Pulmonary artery endothelial cell (primary cell): ENCODE results near the gene AGPAT1. TPM values are rescaled to one million over a fixed set of nuclear protein-coding genes. Genes with fewer than 3 reads are reported as not detected.
"Not testable (repeated sequence)": the region's sequence is repeated elsewhere in the genome, so short reads cannot be mapped to it uniquely, and the experiment has no call there.

Source experiments
- DNase-seq: peaks from one replicate; pipeline ENCODE4 v3.0.0-alpha.2; 2011; ENCODE audit warnings: low read depth, low spot score
- total RNA-seq: library from RNA; depleted of rRNA; stranded (reverse); fragments of >200 nt; gene quantifications from 2 replicates; pipeline ENCODE4 v1.2.3, GENCODE V29; 2014

AGPAT1 gene
- total RNA-seq, 1 donor from 2014 or later, result 8.3 TPM

DNA sequence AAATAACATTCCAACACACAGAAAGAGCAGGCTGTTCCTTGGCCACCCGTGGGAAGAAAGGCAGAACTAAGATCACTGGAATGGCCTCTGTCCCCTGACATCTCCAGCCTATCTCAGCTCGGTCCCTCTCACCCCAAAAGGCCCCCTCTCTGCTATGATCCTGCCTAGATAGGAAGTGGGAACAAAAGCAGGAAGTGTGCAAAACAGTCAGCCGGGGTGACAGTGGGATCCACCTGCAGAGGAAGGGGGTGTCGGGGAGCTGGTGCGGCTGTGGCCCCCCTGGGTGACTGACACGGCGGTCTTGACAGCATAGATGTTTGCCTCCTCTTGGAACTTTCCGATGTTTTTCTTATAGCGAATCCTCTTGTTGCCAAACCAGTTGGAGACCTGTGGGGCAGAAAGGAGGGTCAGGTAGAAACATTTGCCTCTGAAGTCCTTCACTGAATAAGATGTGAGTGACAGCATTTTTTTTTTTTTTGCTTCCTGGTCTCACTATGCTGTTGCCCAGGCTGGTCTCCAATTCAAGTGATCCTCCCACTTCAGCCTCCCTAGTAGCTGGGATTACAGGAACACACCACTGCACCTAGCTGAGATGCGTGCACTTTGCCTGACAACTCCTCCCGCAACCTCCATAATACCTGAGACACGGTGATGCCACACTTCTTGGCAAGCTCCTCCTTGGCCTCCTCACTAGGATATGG lies 11.3 kb upstream of the AGPAT1 start:
- DNase-seq, result no peak

DNA sequence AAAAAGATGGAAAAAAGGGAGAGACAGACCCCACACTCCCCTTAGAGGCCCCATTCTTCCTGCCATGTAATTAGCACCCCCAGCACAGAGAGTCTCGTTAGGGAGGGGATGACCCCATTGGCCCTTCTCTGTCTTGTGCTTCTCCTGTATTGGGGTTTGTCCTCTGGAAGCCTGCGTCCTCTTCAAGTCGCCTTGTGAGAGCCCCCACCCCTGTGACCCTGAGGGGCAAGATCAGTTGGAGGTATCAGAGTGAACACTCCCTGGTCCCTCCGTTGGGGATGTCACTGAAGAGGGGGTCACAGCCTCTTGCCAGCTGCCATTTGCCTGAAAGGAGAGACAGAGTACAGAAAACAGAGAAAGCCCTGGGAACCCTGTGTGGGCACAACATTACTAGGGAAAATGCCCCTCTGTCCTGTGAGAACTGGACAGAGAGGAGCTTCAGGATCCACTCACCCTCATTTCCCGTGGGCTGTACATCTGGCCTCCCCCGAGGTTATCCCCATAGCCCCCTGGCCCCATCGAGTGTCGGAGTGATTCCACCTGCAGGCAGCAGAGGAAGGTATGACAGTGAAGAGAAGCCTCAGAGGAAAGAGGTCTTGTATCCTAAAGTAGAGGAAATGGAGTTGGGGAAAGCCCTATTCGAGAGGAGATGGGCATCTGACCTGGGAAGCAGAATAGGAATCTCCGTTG lies 10.4 kb upstream of the AGPAT1 start:
- not testable (repeated sequence) for DNase-seq

DNA sequence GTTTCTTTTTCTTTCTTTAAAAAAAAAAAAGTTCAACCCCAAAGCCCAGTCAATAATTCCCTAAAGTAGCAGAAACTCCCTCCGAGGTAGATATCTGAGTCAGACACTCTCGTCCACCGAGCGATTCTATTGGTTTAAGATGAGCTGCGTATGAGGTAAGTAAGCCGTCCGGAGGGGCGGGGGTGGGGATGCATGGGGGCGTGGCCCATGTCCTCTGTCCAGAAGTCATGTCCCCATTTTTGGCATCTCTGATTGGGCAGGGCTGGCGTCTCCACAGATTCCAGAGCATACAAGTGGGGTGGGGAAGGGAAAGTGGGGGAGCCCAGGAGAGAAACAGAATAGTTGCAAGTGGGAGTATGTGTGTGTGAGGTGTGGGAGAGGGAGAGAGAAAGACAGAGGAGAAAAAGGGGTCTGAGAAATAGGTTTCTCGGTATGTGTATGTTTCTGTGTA lies 9.8 kb upstream of the AGPAT1 start:
- not testable (repeated sequence) for DNase-seq

DNA sequence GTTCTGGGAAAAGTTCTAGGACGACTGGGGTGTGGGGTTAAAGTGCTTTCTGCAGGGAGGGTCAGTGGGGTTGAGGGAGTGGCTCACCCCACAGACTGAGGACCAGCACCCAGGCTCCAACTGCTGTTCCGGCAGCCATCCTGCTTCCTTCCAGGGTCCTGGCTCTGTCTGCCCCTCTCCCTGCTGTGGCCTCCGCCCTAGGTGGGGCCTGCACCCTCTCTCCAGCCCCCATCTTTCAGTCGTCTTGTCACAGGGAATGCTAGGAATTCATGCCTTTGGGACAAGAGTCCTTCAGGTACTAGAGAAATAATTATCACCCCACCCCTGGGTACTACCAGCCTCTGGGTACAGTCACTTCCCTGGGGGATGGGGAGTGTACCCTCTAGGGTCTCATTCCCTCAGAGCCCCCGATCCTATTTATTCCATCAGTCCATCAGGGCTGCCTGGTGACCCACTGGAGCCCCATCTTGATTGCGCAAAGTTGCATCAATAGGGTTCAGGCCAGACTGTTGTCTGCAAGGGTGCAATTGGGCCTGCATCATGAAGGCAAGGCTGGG lies 8.3 kb upstream of the AGPAT1 start, which contains the start of gene AGER:
Gene AGER, minus strand, starts transcription at position 170 of the 557 bp plus-strand sequence. Its CDS starts 31 bp downstream, at position 139.
- DNase-seq, result no peak

DNA sequence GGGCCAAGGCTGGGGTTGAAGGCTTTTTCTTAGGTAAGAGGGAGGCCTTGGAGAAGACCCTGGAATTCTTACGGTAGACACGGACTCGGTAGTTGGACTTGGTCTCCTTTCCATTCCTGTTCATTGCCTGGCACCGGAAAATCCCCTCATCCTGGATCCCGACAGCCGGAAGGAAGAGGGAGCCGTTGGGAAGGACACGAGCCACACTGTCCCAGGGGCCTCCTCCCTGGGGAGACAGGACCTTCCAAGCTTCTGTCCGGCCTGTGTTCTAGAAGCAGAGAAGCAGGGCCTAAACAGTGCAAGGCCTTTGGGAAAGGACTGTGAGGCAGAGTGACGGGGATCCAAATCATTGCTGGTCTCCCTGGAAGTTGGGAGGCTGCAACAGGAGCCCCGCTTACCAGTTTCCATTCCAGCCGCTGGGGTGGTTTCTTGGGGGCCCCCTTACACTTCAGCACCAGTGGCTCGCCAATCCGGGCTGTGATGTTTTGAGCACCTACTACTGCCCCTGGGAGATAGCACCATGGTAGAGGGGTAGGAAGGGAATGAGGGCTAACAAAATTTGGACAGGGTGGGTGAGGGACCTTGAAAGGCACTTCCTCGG lies 7.7 kb upstream of the AGPAT1 start:
- no peak for DNase-seq

DNA sequence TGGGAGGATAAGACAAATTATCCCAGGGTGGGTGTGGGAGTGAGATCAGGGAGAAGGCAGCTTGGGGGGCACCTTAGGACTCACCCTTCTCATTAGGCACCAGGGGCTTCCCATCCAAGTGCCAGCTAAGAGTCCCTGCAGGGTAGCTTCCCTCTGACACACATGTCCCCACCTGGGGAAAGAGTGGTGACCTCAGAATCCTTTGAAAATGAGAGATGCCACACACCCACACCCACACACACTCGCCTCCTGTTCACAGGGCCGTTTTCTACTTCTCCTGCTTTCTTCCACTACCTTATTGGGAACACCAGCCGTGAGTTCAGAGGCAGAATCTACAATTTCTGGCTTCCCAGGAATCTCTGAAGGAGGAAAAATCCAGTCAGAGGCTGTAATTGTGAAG lies 7.1 kb upstream of the AGPAT1 start:
- no peak for DNase-seq

DNA sequence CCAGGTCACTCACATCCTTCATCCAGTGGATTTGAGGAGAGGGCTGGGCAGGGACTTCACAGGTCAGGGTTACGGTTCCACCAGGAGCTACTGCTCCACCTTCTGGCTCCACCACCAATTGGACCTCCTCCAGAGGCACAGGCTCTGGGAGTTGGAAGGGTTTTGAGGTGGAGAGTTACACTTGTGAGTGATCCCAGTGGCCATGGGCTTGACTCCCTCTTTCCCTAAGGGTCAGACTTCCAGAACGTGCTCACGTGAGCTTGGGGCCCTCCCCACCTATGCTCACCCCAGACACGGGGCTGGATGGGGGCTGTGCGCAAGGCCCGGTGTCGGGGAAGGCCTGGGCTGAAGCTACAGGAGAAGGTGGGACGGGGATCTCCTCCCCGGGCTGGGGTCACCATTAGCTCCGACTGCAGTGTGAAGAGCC lies 6.7 kb upstream of the AGPAT1 start:
- DNase-seq, result no peak

DNA sequence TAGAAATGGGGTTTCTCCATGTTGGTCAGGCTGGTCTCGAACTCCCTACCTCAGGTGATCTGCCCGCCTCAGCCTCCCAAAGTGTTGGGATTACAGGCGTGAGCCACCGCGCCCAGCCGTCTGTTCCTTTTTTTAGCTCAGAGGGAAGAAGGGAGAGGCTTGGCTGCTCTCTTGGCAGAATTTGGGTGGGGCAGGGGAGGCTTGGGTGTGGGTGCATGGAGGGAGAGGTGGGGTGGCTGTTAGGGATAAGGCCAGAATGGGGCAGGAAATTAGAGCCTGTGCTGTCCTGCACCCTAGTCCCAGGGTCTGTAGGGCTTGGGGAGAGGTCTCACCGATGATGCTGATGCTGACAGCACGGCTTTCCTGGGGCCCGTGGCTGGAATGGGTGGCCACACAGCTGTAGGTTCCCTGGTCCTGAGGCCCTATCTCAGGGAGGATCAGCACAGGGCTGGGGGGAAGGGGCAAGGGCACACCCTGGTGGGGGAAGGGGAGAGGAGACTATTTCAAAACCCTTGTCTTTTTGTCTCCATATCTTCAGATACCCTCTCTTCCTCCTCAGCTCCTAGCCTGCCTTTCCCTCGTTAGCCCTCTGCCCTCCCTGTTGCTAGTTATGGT lies 6.1 kb upstream of the AGPAT1 start:
- no peak for DNase-seq

DNA sequence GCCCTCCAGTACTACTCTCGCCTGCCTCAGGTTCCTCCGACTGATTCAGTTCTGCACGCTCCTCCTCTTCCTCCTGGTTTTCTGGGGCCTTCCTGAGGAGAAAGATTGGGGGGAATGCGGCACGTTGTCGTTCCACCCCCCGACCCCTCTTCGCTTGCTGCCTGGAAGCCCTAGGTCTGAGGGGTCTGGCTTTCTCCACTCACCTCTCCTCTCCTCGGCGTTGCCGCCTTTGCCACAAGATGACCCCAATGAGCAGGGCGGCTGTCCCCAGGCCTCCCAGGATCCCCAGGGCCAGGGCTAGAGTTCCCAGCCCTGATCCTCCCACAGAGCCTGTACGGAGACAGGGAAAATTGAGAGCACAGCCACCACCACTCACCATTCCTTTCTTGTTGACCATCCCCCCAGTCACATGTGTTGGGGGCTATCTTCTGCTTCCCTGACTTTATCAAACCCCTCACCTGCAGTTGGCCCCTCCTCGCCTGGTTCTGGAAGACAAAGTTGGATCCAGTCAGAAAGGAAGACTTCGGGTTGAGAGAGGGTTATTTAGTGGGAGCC lies 5.3 kb upstream of the AGPAT1 start:
- DNase-seq, result no peak

DNA sequence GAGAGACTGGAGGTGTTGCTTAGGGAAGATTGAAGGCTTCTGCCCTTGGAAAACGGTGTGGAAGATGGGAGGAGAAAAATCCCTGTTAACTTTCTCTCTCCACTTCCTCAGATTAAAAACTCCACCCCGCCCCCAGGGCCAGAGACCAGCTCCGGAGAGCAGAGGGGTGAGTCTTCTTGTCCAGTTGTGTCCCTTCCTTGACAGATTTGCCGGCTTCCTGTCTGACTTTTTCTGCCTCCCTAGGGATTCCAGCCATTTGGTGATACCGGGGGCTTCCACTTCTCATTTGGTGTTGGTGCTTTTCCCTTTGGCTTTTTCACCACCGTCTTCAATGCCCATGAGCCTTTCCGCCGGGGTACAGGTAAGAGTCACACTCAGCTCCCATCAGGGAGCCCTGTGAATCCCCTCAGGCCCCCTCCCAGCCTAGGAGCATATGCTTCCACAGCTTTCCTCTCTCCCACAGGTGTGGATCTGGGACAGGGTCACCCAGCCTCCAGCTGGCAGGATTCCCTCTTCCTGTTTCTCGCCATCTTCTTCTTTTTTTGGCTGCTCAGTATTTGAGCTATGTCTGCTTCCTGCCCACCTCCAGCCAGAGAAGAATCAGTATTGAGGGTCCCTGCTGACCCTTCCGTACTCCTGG lies 4.0 kb upstream of the AGPAT1 start:
- DNase-seq, result no peak

DNA sequence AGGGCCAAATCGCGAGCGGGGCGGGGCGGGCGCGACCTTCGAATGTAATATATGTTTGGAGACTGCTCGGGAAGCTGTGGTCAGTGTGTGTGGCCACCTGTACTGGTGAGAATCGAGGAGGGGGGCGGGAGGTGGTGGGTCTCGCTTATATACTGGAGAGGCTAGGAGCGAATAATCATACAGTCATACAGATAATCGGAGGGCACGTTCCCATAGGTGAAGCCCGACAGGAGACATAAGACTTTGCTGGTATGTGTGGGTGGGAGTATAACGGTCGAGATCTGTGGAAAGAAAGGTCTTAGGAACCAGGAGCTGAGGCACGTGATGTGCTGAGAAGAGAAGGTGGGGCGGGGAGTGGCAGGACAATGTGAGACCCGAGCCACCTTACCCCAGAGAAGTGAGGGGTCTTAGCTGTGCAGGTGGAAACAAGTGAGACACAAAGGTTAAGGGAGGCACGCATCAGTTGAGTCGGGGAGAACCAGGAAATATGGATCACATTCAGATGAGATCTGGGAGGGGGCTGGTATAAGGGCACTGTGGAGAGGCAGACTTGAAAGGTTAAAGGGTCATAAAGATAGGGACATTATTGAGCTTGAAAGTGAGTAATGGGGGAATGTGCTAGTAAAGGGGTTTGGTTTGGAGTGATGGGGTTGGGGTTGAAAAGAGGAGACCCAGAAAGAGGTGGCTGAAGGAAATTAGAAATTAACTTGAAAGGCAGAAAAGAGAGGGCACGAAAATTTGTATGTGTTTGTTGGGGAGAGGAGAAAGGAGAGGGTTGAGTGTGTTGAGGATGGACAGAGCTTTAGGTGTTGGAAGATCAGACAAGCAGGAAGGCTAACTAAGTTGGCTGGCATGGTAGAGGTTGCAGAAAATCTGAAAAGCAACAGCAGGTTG lies 2.9 kb upstream of the AGPAT1 start:
- DNase-seq, result no peak

DNA sequence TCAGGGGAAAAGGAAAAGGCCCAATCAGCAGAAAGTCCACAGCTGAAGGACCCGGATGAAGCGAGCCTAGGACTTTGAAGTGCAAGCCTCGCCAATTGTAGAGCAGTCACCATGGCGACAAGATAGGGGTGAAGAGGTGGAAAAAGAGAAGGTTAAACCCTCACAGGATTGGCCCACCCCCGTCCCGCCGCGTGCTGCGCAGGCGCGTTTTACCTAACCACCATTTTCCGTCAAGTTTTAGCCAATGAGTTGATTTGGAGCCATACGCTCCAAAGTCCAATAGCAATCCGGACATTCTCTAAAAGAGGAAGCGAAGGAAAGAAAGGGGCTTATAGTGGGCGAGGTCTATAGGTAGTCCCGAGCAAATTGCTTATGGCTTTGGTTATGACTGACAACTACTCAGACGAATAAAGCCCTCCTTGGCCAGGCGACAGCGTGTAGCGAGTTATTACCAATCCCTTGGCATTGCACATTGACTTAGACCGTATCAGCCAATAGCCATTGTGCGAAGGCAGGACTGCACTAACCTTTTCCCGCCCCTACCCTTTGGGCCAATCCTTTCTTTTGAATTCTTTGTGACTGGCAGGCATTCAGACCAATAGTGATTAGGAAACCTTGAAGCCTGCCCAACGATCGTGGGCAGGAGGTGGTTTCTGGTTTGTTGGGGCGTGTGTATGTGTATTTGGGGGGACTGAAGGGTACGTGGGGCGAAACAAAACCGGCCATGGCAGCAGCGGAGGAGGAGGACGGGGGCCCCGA lies 2.1 kb upstream of the AGPAT1 start, which contains the start of gene RNF5:
Gene RNF5, plus strand, starts transcription at position 618 of the 759 bp plus-strand sequence. Its CDS starts 107 bp downstream, at position 725.
- DNase-seq, result peak; percentile 100

DNA sequence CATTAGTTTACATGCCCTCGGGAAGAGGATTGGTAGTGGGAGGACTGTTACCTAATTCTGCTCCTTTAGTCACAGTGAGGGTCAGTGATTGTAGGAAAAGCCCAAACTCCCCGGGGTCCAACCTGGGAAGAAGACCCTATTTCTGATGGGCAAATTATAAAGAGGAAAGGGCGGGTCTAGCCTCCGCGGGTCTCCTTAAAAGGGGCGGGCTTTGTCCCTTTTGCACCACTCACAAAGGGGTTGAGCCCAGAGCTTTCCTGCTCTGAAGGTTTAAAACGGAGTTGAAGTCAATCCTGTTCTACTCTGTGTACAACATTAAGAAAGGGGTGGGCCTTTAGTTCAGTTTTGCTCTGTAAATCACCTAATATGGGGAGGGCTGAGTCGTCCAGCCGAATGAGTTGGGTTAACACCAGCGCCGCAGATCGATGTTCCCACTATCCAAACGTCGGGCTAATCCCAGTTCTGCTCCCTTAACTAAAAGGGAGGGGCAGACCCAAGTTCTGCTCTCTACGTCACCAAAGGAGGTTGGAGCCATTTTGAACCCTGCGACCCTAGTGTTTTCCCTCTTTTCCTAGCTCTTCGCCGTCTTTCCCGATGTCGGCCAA lies 1.4 kb upstream of the AGPAT1 start:
- no peak for DNase-seq

DNA sequence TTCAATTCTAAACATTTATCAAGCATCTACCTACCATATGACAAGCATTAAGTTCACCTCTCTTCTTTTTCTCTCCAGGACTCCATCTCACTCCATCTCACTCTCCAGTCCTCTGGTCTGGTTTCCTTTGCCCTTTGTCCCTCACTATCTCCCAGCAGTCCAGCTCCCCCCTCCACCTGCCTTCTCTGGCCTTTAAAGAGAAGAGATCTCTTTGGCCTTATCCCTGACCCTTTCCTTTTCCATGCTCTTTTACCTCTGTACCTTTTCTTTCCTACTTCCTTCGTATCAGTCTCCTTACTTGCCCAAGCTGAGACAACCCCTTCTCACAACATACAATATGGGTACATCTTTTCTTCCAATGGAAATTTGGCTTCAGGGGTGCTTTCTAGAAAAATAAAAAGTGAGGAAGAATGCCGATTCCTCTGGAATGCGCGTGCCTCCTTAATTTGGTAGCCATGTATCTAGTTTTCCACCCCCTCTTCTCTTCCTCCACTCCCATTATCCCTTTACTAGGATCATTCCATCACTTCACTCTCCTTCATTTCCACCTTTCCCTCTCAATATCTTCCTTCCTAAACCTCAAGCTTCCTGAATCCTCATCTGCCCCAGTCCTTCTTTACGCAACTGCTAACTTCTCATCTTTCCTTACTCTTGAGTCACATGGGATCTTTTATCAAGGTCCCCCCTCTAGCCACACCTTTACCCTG lies 745 bp upstream of the AGPAT1 start:
- DNase-seq, result no peak

DNA sequence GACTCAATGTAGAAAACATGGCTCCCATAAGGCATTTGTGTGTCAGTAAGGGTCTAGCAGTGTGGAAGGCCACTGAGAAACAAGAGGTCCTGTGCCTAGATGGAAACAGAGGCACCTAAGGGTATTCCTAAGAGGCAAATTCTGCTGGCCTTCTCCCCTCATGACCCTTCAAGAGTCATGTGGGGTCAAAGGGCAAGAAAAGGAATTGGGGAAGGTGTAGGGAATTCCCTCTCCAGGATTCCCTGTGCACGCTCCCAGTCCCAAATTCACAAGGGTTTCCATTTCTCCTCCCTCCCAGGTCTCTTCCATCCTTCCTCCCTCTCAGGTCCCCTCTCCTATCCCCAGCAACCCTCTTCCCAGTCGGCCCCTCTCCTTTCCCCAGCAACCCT lies 568 bp downstream of the AGPAT1 start:
- no peak for DNase-seq

DNA sequence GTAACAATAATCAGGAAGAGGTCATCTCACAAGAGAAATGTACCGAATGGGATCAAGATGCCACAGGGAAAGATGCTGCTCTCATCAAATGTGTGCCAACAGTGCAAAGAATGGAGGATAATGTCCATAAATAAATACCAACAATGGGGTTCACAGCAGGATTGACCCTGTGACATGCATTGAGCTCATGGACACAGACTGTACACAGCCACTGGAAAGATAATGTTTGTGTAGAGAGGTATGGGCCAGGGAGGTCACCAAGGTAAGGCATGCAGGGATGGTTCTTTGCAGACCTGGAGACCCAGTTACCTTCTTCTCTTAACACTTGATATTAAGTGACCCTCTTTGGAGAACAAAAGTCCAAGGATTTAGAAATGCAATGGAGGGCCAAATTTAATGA lies 1.5 kb downstream of the AGPAT1 start:
- DNase-seq, result no peak

DNA sequence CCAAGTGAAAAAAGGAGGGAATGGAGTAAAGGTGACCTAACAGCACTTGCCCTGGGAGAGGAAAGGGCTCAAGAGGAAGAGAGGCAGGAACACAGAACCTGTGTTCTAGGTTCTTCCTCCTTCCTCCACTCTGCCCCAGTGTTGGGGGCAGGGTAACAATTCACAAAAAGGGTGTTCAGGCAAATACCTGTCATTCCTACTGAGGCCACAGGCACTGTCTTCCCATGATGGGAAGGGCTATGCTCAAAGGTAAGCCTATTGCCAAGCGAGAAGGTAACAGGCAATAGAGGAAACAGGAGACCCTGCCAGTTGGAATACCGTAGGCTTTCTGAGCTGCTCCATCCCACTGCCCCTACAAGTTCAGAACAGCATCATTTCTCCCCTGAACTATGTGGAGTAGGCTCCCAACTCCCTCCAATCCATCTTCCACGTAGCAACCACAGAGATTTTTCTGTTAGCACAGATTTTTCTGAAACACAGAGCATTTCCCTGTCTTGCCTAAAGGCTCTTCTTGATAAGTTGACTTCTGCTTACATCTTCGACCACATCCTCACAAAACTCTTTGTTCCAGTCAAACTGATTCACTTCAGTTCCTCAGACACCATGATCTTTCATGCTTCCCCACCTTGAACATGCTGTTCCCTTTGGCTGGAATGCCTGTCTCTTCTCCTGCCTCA lies 2.7 kb downstream of the AGPAT1 start:
- no peak for DNase-seq
